HEK293T (cell line): Measurements from ENCODE around the gene CC2D2B.

Experiments
- ARNT ChIP-seq: fragments of 450-650 bp; IDR thresholded peaks from 2 replicates; pipeline ENCODE4 v1.6.1; 2017; ENCODE audit warnings: mild to moderate bottlenecking
- BHLHE40 ChIP-seq: fragments of 450-650 bp; IDR thresholded peaks from 2 replicates; pipeline ENCODE4 v1.6.1; 2016; ENCODE audit warnings: mild to moderate bottlenecking, moderate library complexity, borderline replicate concordance
- CTBP1 ChIP-seq: fragments of 450-650 bp; IDR thresholded peaks from 2 replicates; pipeline ENCODE4 v1.6.1; 2016; ENCODE audit warnings: borderline replicate concordance
- ELF4 ChIP-seq: fragments of 450-650 bp; IDR thresholded peaks from 2 replicates; pipeline ENCODE4 v1.6.1; 2017; ENCODE audit warnings: antibody characterized with exemption
- FOXA1 ChIP-seq: fragments of 450-650 bp; IDR thresholded peaks from 2 replicates; pipeline ENCODE4 v1.6.1; 2016; ENCODE audit warnings: mild to moderate bottlenecking
- FOXK2 ChIP-seq: fragments of 450-650 bp; IDR thresholded peaks from 2 replicates; pipeline ENCODE4 v1.6.1; 2016; ENCODE audit warnings: mild to moderate bottlenecking
- FOXM1 ChIP-seq: fragments of 450-650 bp; IDR thresholded peaks from 2 replicates; pipeline ENCODE4 v1.6.1; 2017; ENCODE audit warnings: mild to moderate bottlenecking, borderline replicate concordance
- HDGF ChIP-seq: fragments of 450-650 bp; IDR thresholded peaks from 2 replicates; pipeline ENCODE4 v1.6.1; 2017; ENCODE audit warnings: antibody characterized with exemption, borderline replicate concordance
- LEF1 ChIP-seq: fragments of 450-650 bp; IDR thresholded peaks from 2 replicates; pipeline ENCODE4 v1.6.1; 2017; ENCODE audit warnings: mild to moderate bottlenecking, borderline replicate concordance
- NFRKB ChIP-seq: fragments of 450-650 bp; IDR thresholded peaks from 2 replicates; pipeline ENCODE4 v1.6.1; 2016; ENCODE audit warnings: mild to moderate bottlenecking, moderate library complexity
- SP1 ChIP-seq: fragments of 450-650 bp; IDR thresholded peaks from 2 replicates; pipeline ENCODE4 v1.6.1; 2017
- SUZ12 ChIP-seq: fragments of 450-650 bp; IDR thresholded peaks from 2 replicates; pipeline ENCODE4 v1.6.1; 2016; ENCODE audit warnings: mild to moderate bottlenecking
- TARDBP ChIP-seq: fragments of 450-650 bp; IDR thresholded peaks from 2 replicates; pipeline ENCODE4 v1.6.1; 2016
- ZNF384 ChIP-seq: fragments of 450-650 bp; IDR thresholded peaks from 2 replicates; pipeline ENCODE4 v1.6.1; 2016

DNA sequence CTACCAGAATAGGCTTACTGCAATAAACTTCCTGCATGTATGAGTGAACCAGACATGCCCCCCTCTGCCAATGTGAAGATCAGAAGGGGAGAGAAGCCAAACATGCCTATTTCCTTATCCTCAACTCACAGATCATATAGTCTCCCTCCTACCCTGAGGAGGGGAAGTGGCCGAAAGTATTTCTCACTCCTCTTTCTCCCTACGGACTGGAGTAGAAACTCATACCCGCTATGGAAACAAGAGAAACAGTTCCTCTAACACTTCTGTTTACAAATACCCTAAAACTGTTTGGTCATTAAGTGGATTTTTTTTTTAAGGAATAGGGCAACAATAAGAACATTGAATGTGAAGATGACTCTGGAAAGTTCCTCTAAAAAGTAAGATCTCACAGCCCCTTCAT lies 167.0 kb downstream of the CC2D2B start:
- TF ChIP-seq ARNT (no peak), ELF4 (no peak), BHLHE40 (no peak), SP1 (no peak), ZNF384 (no peak), HDGF (no peak), TARDBP (no peak), SUZ12 (no peak), FOXK2 (no peak), LEF1 (no peak), FOXM1 (no peak), CTBP1 (no peak), FOXA1 (no peak), NFRKB (no peak)
